CD14-positive monocyte (primary cell): ENCODE results near the gene IFTAP. TPM values are rescaled to one million over a fixed set of nuclear protein-coding genes. Genes with fewer than 3 reads are reported as not detected.

ENCODE experiments used
- DNase-seq, 3 donors: peaks; one replicate each; pipeline ENCODE4 v3.0.0-alpha.2; 2011 to 2022
- H2AFZ ChIP-seq: 2 replicates; pipeline ENCODE4 v1.6.0; 2012; ENCODE audit warnings: mild to moderate bottlenecking, low read depth, low read length, inconsistent platforms; ENCODE audit not compliant: insufficient read depth, poor library complexity, severe bottlenecking
- H3K27ac ChIP-seq, 2 donors: 1 replicate in 1 of 2; 2 replicates in 1 of 2; pipeline ENCODE4 v1.5.1; 2012 to 2013; ENCODE audit warnings: low read length in 2 of 2, control low read depth in 1 of 2, inconsistent platforms in 1 of 2, low read depth in 1 of 2, mild to moderate bottlenecking in 1 of 2
- H3K27me3 ChIP-seq, 2 donors: one replicate each; pipeline versions ENCODE4 v1.6.0 to v1.6.1; 2011 to 2013; ENCODE audit warnings: low read length in 2 of 2; ENCODE audit not compliant: control insufficient read depth in 2 of 2, insufficient read depth in 2 of 2
- H3K36me3 ChIP-seq, 2 donors: replicated peaks in 1 of 2; 1 replicate in 1 of 2; 2 replicates in 1 of 2; pipeline versions ENCODE4 v1.5.1 to v1.6.1; 2012 to 2013; ENCODE audit warnings: low read length in 2 of 2, control low read depth in 1 of 2, inconsistent platforms in 1 of 2, mild to moderate bottlenecking in 1 of 2; ENCODE audit not compliant: insufficient read depth in 2 of 2, control insufficient read depth in 1 of 2
- H3K4me1 ChIP-seq, 2 donors: 1 replicate in 1 of 2; 2 replicates in 1 of 2; pipeline versions ENCODE4 v1.5.1 to v1.6.1; 2012 to 2013; ENCODE audit warnings: low read length in 2 of 2, control low read depth in 1 of 2, inconsistent platforms in 1 of 2, mild to moderate bottlenecking in 1 of 2, moderate library complexity in 1 of 2; ENCODE audit not compliant: insufficient read depth in 2 of 2, control insufficient read depth in 1 of 2
- H3K4me2 ChIP-seq: replicated peaks from 2 replicates; pipeline ENCODE3; 2012; ENCODE audit warnings: low read length, moderate library complexity, mild to moderate bottlenecking; ENCODE audit not compliant: poor library complexity, severe bottlenecking; ENCODE audit errors: extremely low read depth
- H3K4me3 ChIP-seq, 3 experiments: fragments of 200-600 bp in 1 of 3; sonication (generic) in 1 of 3; replicated peaks in 1 of 3; 1 replicate in 2 of 3; 2 replicates in 1 of 3; pipeline ENCODE4 v1.5.1; 2011 to 2013; ENCODE audit warnings: low read length in 3 of 3, mild to moderate bottlenecking in 3 of 3, control low read depth in 2 of 3, low read depth in 2 of 3, inconsistent platforms in 1 of 3, moderate library complexity in 1 of 3
- H3K79me2 ChIP-seq: 2 replicates; pipeline ENCODE4 v1.6.0; 2012; ENCODE audit warnings: mild to moderate bottlenecking, control low read depth, inconsistent platforms, low read length, moderate library complexity; ENCODE audit not compliant: insufficient read depth
- H3K9ac ChIP-seq: 2 replicates; pipeline ENCODE4 v1.6.0; 2017; ENCODE audit warnings: low read length, mild to moderate bottlenecking; ENCODE audit not compliant: insufficient read depth, poor library complexity, severe bottlenecking
- H3K9me3 ChIP-seq, 2 donors: replicated peaks in 1 of 2; 1 replicate in 1 of 2; 2 replicates in 1 of 2; pipeline versions ENCODE4 v1.5.1 to v1.6.1; 2012 to 2013; ENCODE audit warnings: low read length in 2 of 2, control low read depth in 1 of 2; ENCODE audit not compliant: control insufficient read depth in 1 of 2, insufficient read depth in 1 of 2
- H4K20me1 ChIP-seq: 2 replicates; pipeline ENCODE4 v1.6.0; 2012; ENCODE audit warnings: mild to moderate bottlenecking, low read length, control low read depth, moderate library complexity; ENCODE audit not compliant: insufficient read depth
- H3K27ac Mint-ChIP-seq, 7 donors: one replicate each; pipeline ENCODE4 v1.8.0; 2020; ENCODE audit warnings: mild to moderate bottlenecking in 7 of 7, mixed read lengths in 7 of 7, moderate library complexity in 6 of 7, inconsistent platforms in 2 of 7
- H3K27me3 Mint-ChIP-seq, 3 donors: one replicate each; pipeline ENCODE4 v1.8.0; 2021 to 2022; ENCODE audit warnings: low read depth in 3 of 3, mild to moderate bottlenecking in 3 of 3, mixed read lengths in 3 of 3, moderate library complexity in 3 of 3, inconsistent platforms in 1 of 3
- H3K36me3 Mint-ChIP-seq, 2 donors: one replicate each; pipeline ENCODE4 v1.8.0; 2020; ENCODE audit warnings: mixed read lengths in 2 of 2, inconsistent platforms in 1 of 2, mild to moderate bottlenecking in 1 of 2
- H3K4me1 Mint-ChIP-seq: one replicate; pipeline ENCODE4 v1.8.0; 2020; ENCODE audit warnings: mild to moderate bottlenecking, mixed read lengths
- H3K4me3 Mint-ChIP-seq, 2 donors: one replicate each; pipeline ENCODE4 v1.8.0; 2020; ENCODE audit warnings: mild to moderate bottlenecking in 2 of 2, mixed read lengths in 2 of 2, moderate library complexity in 1 of 2
- H3K9me3 Mint-ChIP-seq, 7 donors: one replicate each; pipeline ENCODE4 v1.8.0; 2020 to 2022; ENCODE audit warnings: mixed read lengths in 7 of 7, mild to moderate bottlenecking in 6 of 7, moderate library complexity in 6 of 7, inconsistent platforms in 2 of 7
- CTCF ChIP-seq: fragments of 200-600 bp; IDR thresholded peaks from one replicate; pipeline ENCODE4 v1.8.0; 2022; ENCODE audit warnings: antibody characterized with exemption, mild to moderate bottlenecking
- WGBS: methylation state at CpG from one replicate; pipeline ENCODE4 v1.1.5; 2013; ENCODE audit warnings: missing lambda C conversion rate; ENCODE audit not compliant: insufficient coverage; 5-methylcytosine and 5-hydroxymethylcytosine counted together
- intact Hi-C, 2 donors: fragments of 100-400 bp; cut with micrococcal nuclease; formaldehyde crosslinking; loops; one replicate each; pipeline versions ENCODE4 v1.15.0 to v1.15.1; 2023
- polyA plus RNA-seq, 3 donors: library from polyadenylated mRNA; depleted of rRNA in 1 of 3; unstranded in 2 of 3; stranded (reverse) in 1 of 3; fragments of 300-500 nt in 2 of 3; fragments of >200 nt in 1 of 3; fragmentation: Illumina TruSeq in 2 of 3; gene quantifications; 1 replicate in 2 of 3; 2 replicates in 1 of 3; pipeline ENCODE4 v1.2.3, GENCODE V29; 2012 to 2021

IFTAP gene
- polyA plus RNA-seq, 3 donors, result 5.0 to 18.7 (median 13.9) TPM

GRCh38 chr11:36702330-36703054 is 108.2 kb downstream of the IFTAP start:
- H3K9ac ChIP-seq, result no peak overlapping the region
- H3K27me3 Mint-ChIP-seq, result peaks cover 0 to 2% (median 2%) of the 10 kb centered on the region in 3 donors

DNA sequence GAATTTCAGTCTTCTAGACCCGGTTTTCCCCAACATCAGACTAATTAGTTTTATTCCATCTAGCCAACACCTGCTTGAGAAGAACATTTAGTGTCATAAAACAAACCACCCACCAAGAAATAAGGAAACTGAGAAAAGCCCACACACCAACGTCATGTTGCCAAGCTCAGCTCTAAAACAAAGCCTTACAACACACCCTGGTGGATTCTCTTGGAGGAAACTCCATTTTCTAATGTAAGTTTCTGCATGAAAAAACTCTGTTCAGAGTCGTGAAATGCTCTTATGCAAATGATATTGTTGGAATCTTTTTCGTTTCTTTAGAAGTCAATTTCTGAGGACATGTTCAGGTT is 108.7 kb downstream of the IFTAP start:
- Histone ChIP-seq H3K27me3 (no peaks in the 10 kb centered on the region), H3K4me1 (no peaks in the 10 kb centered on the region), H3K9me3 (no peaks in the 10 kb centered on the region), H3K4me3 (no peak overlapping the region), H3K9ac (no peak overlapping the region), H2AFZ (no peak overlapping the region), H3K79me2 (no peaks in the 10 kb centered on the region), H3K36me3 (no peaks in the 10 kb centered on the region), H3K27ac (no peak overlapping the region), H4K20me1 (no peaks in the 10 kb centered on the region), H3K4me2 (no peak overlapping the region)
- DNase-seq, result no peak
- intact Hi-C loops, result loop anchor here (2.0 to 5.0 kb wide), 2 partner anchors 44 kb away; no protein-coding TSS in a partner anchor
- Mint-ChIP-seq H3K36me3 (no peaks in the 10 kb centered on the region), H3K4me1 (no peaks in the 10 kb centered on the region), H3K4me3 (peak overlapping the region in 1 of 2 donors; percentile 18), H3K27me3 (peaks cover 3 to 6% (median 5%) of the 10 kb centered on the region in 3 donors), H3K9me3 (no peaks in the 10 kb centered on the region), H3K27ac (no peak overlapping the region)
- WGBS, result 48% methylated on average over 2 of the region's 4 CpGs
- no peak for TF ChIP-seq CTCF

More at GRCh38 chr11:36702330-36703054, 108.2 kb downstream of the IFTAP start:
- no peaks in the 10 kb centered on the region for H3K27me3 ChIP-seq
- no peaks in the 10 kb centered on the region for H3K4me1 ChIP-seq
- Mint-ChIP-seq H3K27ac (no peak overlapping the region), H3K4me3 (no peak overlapping the region), H3K36me3 (no peaks in the 10 kb centered on the region), H3K4me1 (no peaks in the 10 kb centered on the region), H3K9me3 (no peaks in the 10 kb centered on the region)
- H4K20me1 ChIP-seq, result no peaks in the 10 kb centered on the region
- H3K79me2 ChIP-seq, result no peaks in the 10 kb centered on the region
- no peaks in the 10 kb centered on the region for H3K36me3 ChIP-seq
- H2AFZ ChIP-seq, result no peak overlapping the region
- peak; percentile 27 to 59 (median 28) for DNase-seq
- no peaks in the 10 kb centered on the region for H3K9me3 ChIP-seq
- intact Hi-C loops, result loop anchor here (2.0 to 5.0 kb wide), 2 partner anchors 44 to 45 kb away; no protein-coding TSS in a partner anchor
- no peak overlapping the region for H3K27ac ChIP-seq
- no peak overlapping the region for H3K4me3 ChIP-seq
- H3K4me2 ChIP-seq, result no peak overlapping the region
- TF ChIP-seq CTCF, result peak; percentile 84
- 100% methylated on average over 1 of the region's 5 CpGs for WGBS

Other genes starting within 250 kb of the IFTAP start
- gene TRAF6, start 84.2 kb upstream of the IFTAP start, polyA plus RNA-seq, result 1 to 10 TPM; 5.5 to 7.3 (median 6.7) TPM
- gene RAG1, start 26.5 kb upstream of the IFTAP start, polyA plus RNA-seq, result under 1 TPM in 1 of 3 donors, not detected in 2; 0.69 TPM
- not detected for gene RAG2, start 3.7 kb downstream of the IFTAP start, polyA plus RNA-seq